Activated naive CD4-positive, alpha-beta T cell treated with anti-CD3 and anti-CD28 coated beads, Interleukin-2, amount 10 ng/mL, durations not matched to agents 7 days and 5 days (primary cell): Measurements from ENCODE around the gene YPEL3.

Experiments
- CTCF ChIA-PET: fragments of 350-600 bp; sonication (Branson Sonifier 250); formaldehyde crosslinking; loops from one replicate; lab custom pipeline; 2021; ENCODE audit warnings: antibody characterized with exemption; lab: Charles Lee
- DNase-seq: peaks from one replicate; pipeline ENCODE4 v3.0.0-alpha.2; 2020
- H3K27ac Mint-ChIP-seq: one replicate; pipeline ENCODE4 v1.8.0; 2021; ENCODE audit warnings: mild to moderate bottlenecking, moderate library complexity, mixed read lengths
- H3K27me3 Mint-ChIP-seq: one replicate; pipeline ENCODE4 v1.8.0; 2021; ENCODE audit warnings: mild to moderate bottlenecking, mixed read lengths
- H3K36me3 Mint-ChIP-seq: one replicate; pipeline ENCODE4 v1.8.0; 2021; ENCODE audit warnings: mixed read lengths
- H3K4me1 Mint-ChIP-seq: one replicate; pipeline ENCODE4 v1.8.0; 2021; ENCODE audit warnings: mixed read lengths
- H3K4me3 Mint-ChIP-seq: one replicate; pipeline ENCODE4 v1.8.0; 2021; ENCODE audit warnings: mild to moderate bottlenecking, moderate library complexity, mixed read lengths
- H3K9me3 Mint-ChIP-seq: one replicate; pipeline ENCODE4 v1.8.0; 2021; ENCODE audit warnings: mixed read lengths

Gene YPEL3, protein sequence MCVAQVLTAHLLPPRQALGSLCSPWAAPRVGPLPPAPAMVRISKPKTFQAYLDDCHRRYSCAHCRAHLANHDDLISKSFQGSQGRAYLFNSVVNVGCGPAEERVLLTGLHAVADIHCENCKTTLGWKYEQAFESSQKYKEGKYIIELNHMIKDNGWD

GRCh38 chr16:30096105-30096861, at the start of gene YPEL3:
Gene YPEL3, minus strand, starts transcription at chr16:30096213. Its CDS starts 731 bp downstream, at chr16:30095482.
- DNase-seq, result peak; percentile 94
- H3K27me3 Mint-ChIP-seq, result no peaks in the 10 kb centered on the region
- peaks cover 28% of the 10 kb centered on the region for H3K9me3 Mint-ChIP-seq
- peaks cover 51% of the 10 kb centered on the region for H3K36me3 Mint-ChIP-seq
- H3K27ac Mint-ChIP-seq, result peak within 1 kb of the TSS; percentile 93
- peak within 1 kb of the TSS; percentile 89 for H3K4me3 Mint-ChIP-seq
- H3K4me1 Mint-ChIP-seq, result peaks cover 46% of the 10 kb centered on the region
- CTCF ChIA-PET, result interaction anchor here (2.3 kb wide), 1 partner anchor 47 kb away, joined by 6 read pairs; no protein-coding TSS in a partner anchor

GRCh38 chr16:30145657-30146056, 49.6 kb upstream of the YPEL3 start:
- no peak overlapping the region for H3K4me3 Mint-ChIP-seq
- H3K9me3 Mint-ChIP-seq, result peaks cover 12% of the 10 kb centered on the region
- H3K27ac Mint-ChIP-seq, result no peak overlapping the region
- CTCF ChIA-PET, result interaction anchor here (0.6 kb wide), 1 partner anchor 33 kb away, joined by 3 read pairs; the partner anchor contains the start of gene GDPD3
- peaks cover 4% of the 10 kb centered on the region for H3K36me3 Mint-ChIP-seq
- H3K27me3 Mint-ChIP-seq, result peaks cover 6% of the 10 kb centered on the region
- DNase-seq, result no peak
- peaks cover 16% of the 10 kb centered on the region for H3K4me1 Mint-ChIP-seq

DNA sequence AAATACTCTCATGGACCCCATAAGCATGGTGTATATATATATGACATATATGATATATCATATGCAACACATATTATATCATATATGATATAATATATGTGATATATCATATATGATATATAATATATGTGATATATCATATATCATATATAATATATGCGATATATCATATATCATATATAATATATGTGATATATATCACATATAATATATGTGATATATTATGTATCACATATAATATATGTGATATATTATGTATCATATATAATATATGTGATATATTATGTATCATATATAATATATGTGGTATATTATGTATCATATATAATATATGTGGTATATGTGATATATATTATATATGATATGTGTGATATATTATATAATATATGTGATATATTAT, 48.9 kb upstream of the YPEL3 start:
- H3K4me1 Mint-ChIP-seq, result peaks cover 19% of the 10 kb centered on the region
- no peaks in the 10 kb centered on the region for H3K27me3 Mint-ChIP-seq
- H3K9me3 Mint-ChIP-seq, result peaks cover 9% of the 10 kb centered on the region
- H3K27ac Mint-ChIP-seq, result no peak overlapping the region
- peaks cover 4% of the 10 kb centered on the region for H3K36me3 Mint-ChIP-seq
- H3K4me3 Mint-ChIP-seq, result no peak overlapping the region
- CTCF ChIA-PET, result no interaction called here
- no peak for DNase-seq

GRCh38 chr16:30144017-30144416, 48.0 kb upstream of the YPEL3 start:
- Mint-ChIP-seq H3K27me3 (no peaks in the 10 kb centered on the region), H3K36me3 (peaks cover 1% of the 10 kb centered on the region), H3K9me3 (peaks cover 4% of the 10 kb centered on the region), H3K4me1 (peaks cover 26% of the 10 kb centered on the region), H3K4me3 (no peak overlapping the region), H3K27ac (no peak overlapping the region)
- CTCF ChIA-PET, result interaction anchor here (1.4 kb wide), 1 partner anchor 265 kb away, joined by 6 read pairs; no protein-coding TSS in a partner anchor
- no peak for DNase-seq

DNA sequence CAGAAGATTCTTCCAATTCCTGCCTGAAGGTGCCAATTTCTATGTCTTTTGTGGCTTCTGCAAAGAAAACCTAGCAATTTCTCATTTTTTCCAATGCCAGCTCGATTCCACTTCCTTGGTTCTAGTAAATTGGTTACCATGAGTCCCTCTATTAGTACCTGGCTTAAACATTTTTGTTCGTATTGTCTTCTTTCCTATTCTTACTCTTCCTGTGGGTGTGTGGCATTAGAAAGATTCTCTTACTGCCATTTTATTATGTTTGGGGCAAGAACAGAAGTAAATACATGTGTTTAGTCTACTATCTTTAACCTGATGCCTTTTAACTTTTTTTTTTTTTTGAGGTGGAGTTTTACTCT, 47.3 kb upstream of the YPEL3 start:
- Mint-ChIP-seq H3K27me3 (no peaks in the 10 kb centered on the region), H3K9me3 (peaks cover 2% of the 10 kb centered on the region), H3K4me1 (peaks cover 28% of the 10 kb centered on the region), H3K4me3 (no peak overlapping the region), H3K27ac (no peak overlapping the region), H3K36me3 (no peaks in the 10 kb centered on the region)
- no peak for DNase-seq
- CTCF ChIA-PET, result interaction anchor here (0.8 to 1.8 kb wide), 13 partner anchors 9 to 273 kb away, joined by 3 to 8 read pairs (median 4); partner anchors contain the start of genes TBX6, YPEL3 and ZNF771

- H3K27ac Mint-ChIP-seq, result no peak overlapping the region
- no peaks in the 10 kb centered on the region for H3K36me3 Mint-ChIP-seq
- no peak overlapping the region for H3K4me3 Mint-ChIP-seq
- CTCF ChIA-PET, result interaction anchor here (0.6 to 1.8 kb wide), 15 partner anchors 9 to 273 kb away, joined by 3 to 8 read pairs (median 4); partner anchors contain the start of genes TBX6, YPEL3 and ZNF771
- H3K9me3 Mint-ChIP-seq, result peaks cover under 1% of the 10 kb centered on the region
- H3K27me3 Mint-ChIP-seq, result no peaks in the 10 kb centered on the region
- DNase-seq, result peak; percentile 48
- peaks cover 28% of the 10 kb centered on the region for H3K4me1 Mint-ChIP-seq
Observed at GRCh38 chr16:30142672-30143346, 46.8 kb upstream of the YPEL3 start.

- Mint-ChIP-seq H3K9me3 (no peaks in the 10 kb centered on the region), H3K27me3 (no peaks in the 10 kb centered on the region), H3K36me3 (no peaks in the 10 kb centered on the region), H3K4me3 (no peak overlapping the region), H3K4me1 (peaks cover 28% of the 10 kb centered on the region), H3K27ac (no peak overlapping the region)
- CTCF ChIA-PET, result interaction anchor here (1.1 to 1.7 kb wide), 2 partner anchors 27 to 50 kb away, joined by 4 to 7 read pairs; partner anchors contain the start of gene TBX6
- no peak for DNase-seq
Observed at GRCh38 chr16:30141750-30142149, 45.7 kb upstream of the YPEL3 start.

- peaks cover 25% of the 10 kb centered on the region for H3K4me1 Mint-ChIP-seq
- H3K4me3 Mint-ChIP-seq, result no peak overlapping the region
- CTCF ChIA-PET, result interaction anchor here (1.2 to 2.3 kb wide), 5 partner anchors 25 to 270 kb away, joined by 3 to 8 read pairs (median 4); partner anchors contain the start of gene TBX6
- peak; percentile 32 for DNase-seq
- no peaks in the 10 kb centered on the region for H3K36me3 Mint-ChIP-seq
- no peaks in the 10 kb centered on the region for H3K9me3 Mint-ChIP-seq
- peaks cover 4% of the 10 kb centered on the region for H3K27me3 Mint-ChIP-seq
- H3K27ac Mint-ChIP-seq, result peak overlapping the region; percentile 73
Observed at GRCh38 chr16:30139583-30140481, 43.8 kb upstream of the YPEL3 start.

GRCh38 chr16:30137897-30138296, 41.9 kb upstream of the YPEL3 start:
- Mint-ChIP-seq H3K4me1 (peaks cover 19% of the 10 kb centered on the region), H3K27me3 (peaks cover 4% of the 10 kb centered on the region), H3K36me3 (no peaks in the 10 kb centered on the region), H3K4me3 (no peak overlapping the region), H3K9me3 (peaks cover under 1% of the 10 kb centered on the region), H3K27ac (no peak overlapping the region)
- CTCF ChIA-PET, result no interaction called here
- no peak for DNase-seq

DNA sequence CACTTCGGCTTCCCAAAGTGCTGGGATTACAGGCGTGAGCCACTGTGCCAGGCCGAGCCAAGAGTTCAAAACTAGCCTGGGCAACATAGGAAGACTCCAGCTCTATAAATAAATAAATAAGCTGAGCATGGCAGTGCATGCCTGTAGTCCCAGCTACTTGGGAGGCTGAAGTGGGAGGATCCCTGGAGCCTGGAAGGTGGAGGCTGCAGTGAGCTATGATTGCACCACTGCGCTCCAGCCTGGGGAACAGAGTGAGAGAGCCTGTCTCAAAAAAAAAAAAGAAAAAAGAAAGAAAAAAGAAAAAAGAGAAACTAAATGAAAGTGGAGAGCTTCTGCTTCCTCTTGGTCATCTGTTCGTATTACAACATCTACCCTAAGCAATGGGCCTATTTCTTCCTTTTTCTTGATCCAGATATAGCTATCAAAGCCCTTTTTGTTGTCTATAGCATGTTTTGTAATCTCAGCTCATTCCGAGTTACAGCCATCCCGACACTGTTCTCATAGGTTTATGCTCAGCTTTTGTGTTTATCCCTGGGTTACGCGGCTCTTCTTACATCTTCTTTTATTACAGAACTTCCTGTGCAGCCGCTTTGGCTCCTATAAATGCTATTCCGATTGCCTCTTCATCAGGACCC, 41.1 kb upstream of the YPEL3 start:
- peaks cover 19% of the 10 kb centered on the region for H3K4me1 Mint-ChIP-seq
- H3K36me3 Mint-ChIP-seq, result no peaks in the 10 kb centered on the region
- DNase-seq, result no peak
- CTCF ChIA-PET, result no interaction called here
- peaks cover 4% of the 10 kb centered on the region for H3K27me3 Mint-ChIP-seq
- no peak overlapping the region for H3K27ac Mint-ChIP-seq
- no peak overlapping the region for H3K4me3 Mint-ChIP-seq
- peaks cover 1% of the 10 kb centered on the region for H3K9me3 Mint-ChIP-seq

GRCh38 chr16:30132591-30132990, 36.6 kb upstream of the YPEL3 start:
- H3K27ac Mint-ChIP-seq, result no peak overlapping the region
- DNase-seq, result no peak
- H3K36me3 Mint-ChIP-seq, result peaks cover 1% of the 10 kb centered on the region
- no peak overlapping the region for H3K4me3 Mint-ChIP-seq
- peaks cover 7% of the 10 kb centered on the region for H3K27me3 Mint-ChIP-seq
- H3K9me3 Mint-ChIP-seq, result peaks cover 1% of the 10 kb centered on the region
- CTCF ChIA-PET, result interaction anchor here (0.7 kb wide), 1 partner anchor 19 kb away, joined by 3 read pairs; no protein-coding TSS in a partner anchor
- H3K4me1 Mint-ChIP-seq, result peaks cover 12% of the 10 kb centered on the region

GRCh38 chr16:30131869-30132475, 36.0 kb upstream of the YPEL3 start:
- DNase-seq, result no peak
- no peak overlapping the region for H3K4me3 Mint-ChIP-seq
- H3K27ac Mint-ChIP-seq, result peak overlapping the region; percentile 58

More at GRCh38 chr16:30131869-30132475, 36.0 kb upstream of the YPEL3 start:
- H3K27me3 Mint-ChIP-seq, result peaks cover 7% of the 10 kb centered on the region
- H3K36me3 Mint-ChIP-seq, result peaks cover 1% of the 10 kb centered on the region
- CTCF ChIA-PET, result no interaction called here
- peaks cover 1% of the 10 kb centered on the region for H3K9me3 Mint-ChIP-seq
- H3K4me1 Mint-ChIP-seq, result peaks cover 12% of the 10 kb centered on the region
